Measurements from ENCODE around the gene CHCHD2.
"Not testable (repeated sequence)": the region's sequence is repeated elsewhere in the genome, so short reads cannot be mapped to it uniquely, and the experiment has no call there.

CHCHD2 gene

GRCh38 chr7:56106108-56107073, at the start of gene CHCHD2:
Gene CHCHD2 (minus strand): TSS chr7:56106476. CDS start chr7:56106413, 63 bp downstream.
- in situ Hi-C loops (cut with HindIII; ENCODE audit: low pct_ligation_motif_present, low sequenced_read_pairs) = no loop called here
- peaks cover 27% of the 10 kb centered on the region for H3K36me3 ChIP-seq (replicated peaks)
- DNase-seq = peak; percentile 98
- peak within 1 kb of the TSS; percentile 78 for H3K4me3 ChIP-seq (ENCODE audit: low read depth, low read length)
- H3K27ac ChIP-seq = peak within 1 kb of the TSS; percentile 85
- TF ChIP-seq CTCF (IDR thresholded peaks at IDR 0.05; ENCODE audit: low read depth, low read length, missing control alignments) = no peak
- H3K27me3 ChIP-seq (replicated peaks) = no peaks in the 10 kb centered on the region

GRCh38 chr7:56131062-56131461, 24.8 kb upstream of the CHCHD2 start:
- H3K27me3 ChIP-seq (replicated peaks); in situ Hi-C loops (cut with HindIII; ENCODE audit: low pct_ligation_motif_present, low sequenced_read_pairs); DNase-seq; H3K27ac ChIP-seq; H3K36me3 ChIP-seq (replicated peaks); H3K4me3 ChIP-seq (ENCODE audit: low read depth, low read length): not testable (repeated sequence)

- Histone ChIP-seq H3K4me3 (ENCODE audit: low read depth, low read length) (no peak overlapping the region), H3K36me3 (replicated peaks) (no peaks in the 10 kb centered on the region), H3K27me3 (replicated peaks) (no peaks in the 10 kb centered on the region), H3K27ac (no peak overlapping the region)
- no peak for TF ChIP-seq CTCF (IDR thresholded peaks at IDR 0.05; ENCODE audit: low read depth, low read length, missing control alignments)
- in situ Hi-C loops (cut with HindIII; ENCODE audit: low pct_ligation_motif_present, low sequenced_read_pairs) = no loop called here
- DNase-seq = no peak
These were observed 21.1 kb upstream of the CHCHD2 start for GRCh38 chr7:56127241-56127975.

GRCh38 chr7:56125831-56126230, 19.6 kb upstream of the CHCHD2 start:
- no peak overlapping the region for H3K27ac ChIP-seq
- in situ Hi-C loops (cut with HindIII; ENCODE audit: low pct_ligation_motif_present, low sequenced_read_pairs) = no loop called here
- no peaks in the 10 kb centered on the region for H3K27me3 ChIP-seq (replicated peaks)
- TF ChIP-seq CTCF (IDR thresholded peaks at IDR 0.05; ENCODE audit: low read depth, low read length, missing control alignments) = no peak
- H3K36me3 ChIP-seq (replicated peaks) = no peaks in the 10 kb centered on the region
- H3K4me3 ChIP-seq (ENCODE audit: low read depth, low read length) = no peak overlapping the region
- DNase-seq = no peak

- no peak for TF ChIP-seq CTCF (IDR thresholded peaks at IDR 0.05; ENCODE audit: low read depth, low read length, missing control alignments)
- in situ Hi-C loops (cut with HindIII; ENCODE audit: low pct_ligation_motif_present, low sequenced_read_pairs) = no loop called here
- no peak for DNase-seq
- Histone ChIP-seq H3K4me3 (ENCODE audit: low read depth, low read length) (no peak overlapping the region), H3K36me3 (replicated peaks) (no peaks in the 10 kb centered on the region), H3K27ac (no peak overlapping the region), H3K27me3 (replicated peaks) (no peaks in the 10 kb centered on the region)
These were observed 18.7 kb upstream of the CHCHD2 start for GRCh38 chr7:56124981-56125380.

- TF ChIP-seq CTCF (IDR thresholded peaks at IDR 0.05; ENCODE audit: low read depth, low read length, missing control alignments) = no peak
- in situ Hi-C loops (cut with HindIII; ENCODE audit: low pct_ligation_motif_present, low sequenced_read_pairs) = no loop called here
- H3K36me3 ChIP-seq (replicated peaks) = no peaks in the 10 kb centered on the region
- no peak for DNase-seq
- H3K27ac ChIP-seq = no peak overlapping the region
- no peak overlapping the region for H3K4me3 ChIP-seq (ENCODE audit: low read depth, low read length)
- H3K27me3 ChIP-seq (replicated peaks) = no peaks in the 10 kb centered on the region
These were observed 15.2 kb upstream of the CHCHD2 start for GRCh38 chr7:56121440-56121839.
